HepG2 (cell line): ENCODE data around the gene CELA2B. TPM values are rescaled to one million over a fixed set of nuclear protein-coding genes. Genes with fewer than 3 reads are reported as not detected.

Source experiments
- ATAC-seq: fragments of 200-7000 bp; cut with Tn5 transposase; 3 replicates; pipeline ENCODE4 v1.9.1; 2020; ENCODE audit warnings: mild to moderate bottlenecking, moderate library complexity
- BruUV-seq: library from RNA; stranded (reverse); fragments of 400-500 nt; replicated peaks from 2 replicates; lab custom pipeline; 2021; lab: Mats Ljungman, UMichigan
- CTCF ChIA-PET: fragments of 300-600 bp; formaldehyde crosslinking; extraction: SDS; loops from one replicate; lab custom pipeline; 2021; ENCODE audit warnings: low total read pairs, inconsistent platforms, low intra/inter-chr PET ratio; lab: Yijun Ruan, JAX
- POLR2A ChIA-PET: fragments of 350-600 bp; sonication (Branson Sonifier 250); formaldehyde crosslinking; loops from one replicate; lab custom pipeline; 2020; ENCODE audit warnings: antibody characterized with exemption, inconsistent platforms; lab: Yijun Ruan, JAX
- DNase-seq: peaks from one replicate; pipeline ENCODE4 v3.0.0-alpha.2; 2015; ENCODE audit warnings: low spot score
- FAIRE-seq: peaks from 3 replicates; lab custom pipeline; 2011; peaks lifted over from hg19 to GRCh38; lab: Jason Lieb, UNC
- H2AFZ ChIP-seq: one replicate; pipeline ENCODE4 v1.6.1; 2011; ENCODE audit warnings: low read length, inconsistent platforms
- H3K27ac ChIP-seq: fragments of 300-600 bp; 3 replicates; pipeline ENCODE4 v1.8.0; 2011; ENCODE audit warnings: mixed run types, mild to moderate bottlenecking, mixed read lengths, low read length, inconsistent platforms; ENCODE audit not compliant: insufficient read depth; ENCODE audit errors: extremely low read length
- H3K27me3 ChIP-seq, 2 experiments: fragments of 200-600 bp in 1 of 2; 2 replicates in 1 of 2; 3 replicates in 1 of 2; pipeline versions ENCODE4 v1.6.0 to v1.8.0; 2011; ENCODE audit warnings: low read length in 2 of 2, mild to moderate bottlenecking in 2 of 2, moderate library complexity in 2 of 2, inconsistent platforms in 1 of 2; ENCODE audit not compliant: insufficient read depth in 2 of 2, control insufficient read depth in 1 of 2
- H3K36me3 ChIP-seq, 2 experiments: fragments of 200-600 bp in 1 of 2; replicated peaks in 1 of 2; 2 replicates in 1 of 2; 3 replicates in 1 of 2; pipeline versions ENCODE4 v1.5.1 to v1.8.0; 2011; ENCODE audit warnings: low read length in 2 of 2, inconsistent platforms in 1 of 2; ENCODE audit not compliant: insufficient read depth in 2 of 2, control insufficient read depth in 1 of 2
- H3K4me1 ChIP-seq: 2 replicates; pipeline ENCODE4 v1.5.1; 2012; ENCODE audit warnings: low read length, inconsistent platforms; ENCODE audit not compliant: insufficient read depth
- H3K4me2 ChIP-seq: 2 replicates; pipeline ENCODE4 v1.6.0; 2011; ENCODE audit warnings: low read depth, low read length, inconsistent platforms
- H3K4me3 ChIP-seq, 3 experiments: fragments of 200-600 bp in 1 of 3; sonication (generic), shearing (Covaris generic) in 1 of 3; replicated peaks in 1 of 3; 2 replicates each; pipeline ENCODE4 v1.5.1; 2011 to 2016; ENCODE audit warnings: low read length in 3 of 3, inconsistent platforms in 2 of 3, low read depth in 2 of 3, mild to moderate bottlenecking in 2 of 3, control low read depth in 1 of 3, mixed read lengths in 1 of 3; ENCODE audit not compliant: insufficient read depth in 1 of 3
- H3K79me2 ChIP-seq: one replicate; pipeline ENCODE4 v1.6.1; 2011; ENCODE audit warnings: low read length, inconsistent platforms; ENCODE audit not compliant: insufficient read depth
- H3K9ac ChIP-seq: 2 replicates; pipeline ENCODE4 v1.6.0; 2011; ENCODE audit warnings: mild to moderate bottlenecking, low read depth, low read length, inconsistent platforms; ENCODE audit not compliant: insufficient read depth
- H3K9me3 ChIP-seq: 2 replicates; pipeline ENCODE4 v1.5.1; 2012; ENCODE audit warnings: mild to moderate bottlenecking, low read length
- H4K20me1 ChIP-seq: 2 replicates; pipeline ENCODE4 v1.6.0; 2011; ENCODE audit warnings: inconsistent platforms, mild to moderate bottlenecking, low read length, moderate library complexity; ENCODE audit not compliant: insufficient read depth
- EP300 ChIP-seq, 3 experiments: sonication (generic) in 1 of 3; formaldehyde crosslinking in 1 of 3; IDR thresholded peaks; 2 replicates each; pipeline versions ENCODE4 v1.5.1 to v1.6.1; 2011 to 2020; ENCODE audit warnings: low read depth in 2 of 3, low read length in 2 of 3, borderline replicate concordance in 1 of 3, improper control_type of control experiment in 1 of 3, mild to moderate bottlenecking in 1 of 3, missing genetic modification reagents in 1 of 3, moderate library complexity in 1 of 3
- LBX2 ChIP-seq: sonication (generic); formaldehyde crosslinking; IDR thresholded peaks from 2 replicates; pipeline ENCODE4 v1.5.0; 2020; ENCODE audit warnings: missing genetic modification reagents, mild to moderate bottlenecking, borderline replicate concordance
- LRRFIP1 ChIP-seq: sonication (generic); formaldehyde crosslinking; conservative IDR thresholded peaks from 2 replicates; pipeline ENCODE4 v1.4.0; 2020; ENCODE audit warnings: missing genetic modification reagents
- TBL1XR1 ChIP-seq: fragments of 150-350 bp; IDR thresholded peaks from 2 replicates; pipeline ENCODE4 v1.6.1; 2014; ENCODE audit warnings: borderline replicate concordance, low read length; ENCODE audit not compliant: partially characterized antibody
- TCF7 ChIP-seq: sonication (generic); IDR thresholded peaks from 2 replicates; pipeline ENCODE4 v1.6.1; 2016; ENCODE audit warnings: antibody characterized with exemption, low read depth
- TEAD3 ChIP-seq: optimal IDR thresholded peaks from 2 replicates; pipeline ENCODE3; 2016; ENCODE audit warnings: borderline replicate concordance
- TP53 ChIP-seq: sonication (generic); formaldehyde crosslinking; conservative IDR thresholded peaks from 2 replicates; pipeline ENCODE4 v1.4.0; 2020; ENCODE audit warnings: missing genetic modification reagents
- ZGPAT ChIP-seq: IDR thresholded peaks from 2 replicates; pipeline ENCODE4 v1.6.1; 2016; ENCODE audit warnings: mild to moderate bottlenecking
- ZNF30 ChIP-seq: sonication (generic); formaldehyde crosslinking; IDR thresholded peaks from 2 replicates; pipeline ENCODE4 v1.5.0; 2020; ENCODE audit warnings: mild to moderate bottlenecking, missing genetic modification reagents
- ZNF563 ChIP-seq: sonication (generic); formaldehyde crosslinking; IDR thresholded peaks from 2 replicates; pipeline ENCODE4 v1.8.0; 2022; ENCODE audit warnings: mild to moderate bottlenecking, moderate library complexity, missing genetic modification reagents
- ZNF773 ChIP-seq: sonication (generic); formaldehyde crosslinking; IDR thresholded peaks from 2 replicates; pipeline ENCODE4 v1.4.0; 2020; ENCODE audit warnings: missing genetic modification reagents, borderline replicate concordance
- ZNF83 ChIP-seq: sonication (generic); formaldehyde crosslinking; IDR thresholded peaks from 2 replicates; pipeline ENCODE4 v1.4.0; 2020; ENCODE audit warnings: missing genetic modification reagents, mild to moderate bottlenecking, borderline replicate concordance
- ZNF850 ChIP-seq: sonication (generic); formaldehyde crosslinking; conservative IDR thresholded peaks from 2 replicates; pipeline ENCODE4 v1.9.0; 2021; ENCODE audit warnings: mild to moderate bottlenecking, missing genetic modification reagents
- WGBS: methylation state at CpG from one replicate; pipeline ENCODE4 v1.1.6; 2017; ENCODE audit warnings: low lambda C conversion rate; 5-methylcytosine and 5-hydroxymethylcytosine counted together
- in situ Hi-C: cut with HindIII; loops from 2 replicates; pipeline ENCODE4 v1.10.0; 2017; ENCODE audit warnings: low pct_unique_long_range_greater_than_20kb; ENCODE audit not compliant: extremely low pct_ligation_motif_present
- intact Hi-C: fragments of 100-400 bp; cut with micrococcal nuclease; formaldehyde crosslinking; loops from one replicate; pipeline ENCODE4 v1.10.0; 2022; ENCODE audit not compliant: unreplicated experiment
- polyA plus RNA-seq, 8 experiments: library from polyadenylated mRNA; depleted of rRNA in 3 of 8; stranded (reverse) in 7 of 8; unstranded in 1 of 8; fragments of >200 nt; fragmentation: Illumina TruSeq in 4 of 8; extraction: Trizol in 4 of 8; gene quantifications; 2 replicates each; pipeline versions ENCODE4 v1.2.1 to v1.2.3, GENCODE V29; 2011 to 2016; ENCODE audit warnings: low read depth in 4 of 8, missing spikeins in 1 of 8, mixed read lengths in 1 of 8; ENCODE audit not compliant: insufficient read depth in 1 of 8
- total RNA-seq, 5 experiments: library from RNA; depleted of rRNA; stranded (reverse); fragments of >200 nt; fragmentation: Illumina TruSeq; extraction: Trizol; gene quantifications; 2 replicates each; pipeline ENCODE4 v1.2.3, GENCODE V29; 2016; ENCODE audit warnings: low read depth in 1 of 5

CELA2B gene
- total and polyA plus RNA-seq, 2 of the 13 experiments (the other 11 are each of a cell fraction or from before 2014, with no cell fraction given), result not detected

GRCh38 chr1:15492596-15492995 is 16.7 kb downstream of the CELA2B start:
- no peak overlapping the region for H3K27ac ChIP-seq
- H3K79me2 ChIP-seq, result no peaks in the 10 kb centered on the region
- peaks cover 3 to 13% of the 10 kb centered on the region in 2 experiments; a peak in 2 of 5 replicates for H3K36me3 ChIP-seq
- no peak for DNase-seq
- H3K4me1 ChIP-seq, result no peaks in the 10 kb centered on the region
- H3K27me3 ChIP-seq, result no peaks in the 10 kb centered on the region
- 79% methylated on average over 5 of the region's 5 CpGs for WGBS
- no peak overlapping the region for H3K4me3 ChIP-seq
- no peak overlapping the region for H2AFZ ChIP-seq
- no peak for TF ChIP-seq ZNF850 (CRISPR knock-in tag)
- TF ChIP-seq ZNF83 (CRISPR knock-in tag), result no peak
- no peak for TF ChIP-seq TP53 (CRISPR knock-in tag)
- TF ChIP-seq, all 625 proteins: peak for 0
- ChIA-PET POLR2A (no interaction called here), CTCF (no interaction called here)
- no peaks in the 10 kb centered on the region for H3K9me3 ChIP-seq
- FAIRE-seq (no peak), ATAC-seq (no peak)
- intact Hi-C loops, result no loop called here
- no peaks in the 10 kb centered on the region for H4K20me1 ChIP-seq
- in situ Hi-C loops, result no loop called here
- H3K4me2 ChIP-seq, result no peak overlapping the region
- H3K9ac ChIP-seq, result no peak overlapping the region
- no TSS peak for BruUV-seq

- DNase-seq (no peak), ATAC-seq (no peak), FAIRE-seq (no peak)
- Histone ChIP-seq H3K4me3 (no peak overlapping the region), H3K4me2 (no peak overlapping the region), H3K4me1 (peaks cover 2% of the 10 kb centered on the region; the same call in 1 of the 2 replicates), H3K9me3 (no peaks in the 10 kb centered on the region), H3K36me3 (peaks cover 3 to 13% of the 10 kb centered on the region in 2 experiments; a peak in 2 of 5 replicates), H3K27ac (no peak overlapping the region), H3K27me3 (no peaks in the 10 kb centered on the region), H3K79me2 (no peaks in the 10 kb centered on the region), H2AFZ (no peak overlapping the region), H4K20me1 (no peaks in the 10 kb centered on the region), H3K9ac (no peak overlapping the region)
- POLR2A ChIA-PET, result no interaction called here
- CTCF ChIA-PET, result no interaction called here
- intact Hi-C loops, result no loop called here
- WGBS, result 91% methylated on average over 7 of the region's 9 CpGs
- in situ Hi-C loops, result no loop called here
- no TSS peak for BruUV-seq
- TF ChIP-seq TBL1XR1, result no peak
- TF ChIP-seq LBX2 (CRISPR knock-in tag), result no peak
- TF ChIP-seq EP300 (IDR thresholded peaks at IDR 0.05; ENCODE audit: low read depth in 2 of 2, low read length in 2 of 2), result no peak
- TF ChIP-seq EP300 (CRISPR knock-in tag; IDR thresholded peaks at IDR 0.05; ENCODE audit: borderline replicate concordance), result no peak
- TF ChIP-seq ZNF773 (CRISPR knock-in tag), result no peak
- TF ChIP-seq ZGPAT (CRISPR knock-in tag), result no peak
- no peak for TF ChIP-seq TEAD3 (CRISPR knock-in tag)
- no peak for TF ChIP-seq ZNF30 (CRISPR knock-in tag)
- no peak for TF ChIP-seq ZNF563 (CRISPR knock-in tag)
- no peak for TF ChIP-seq TCF7
- TF ChIP-seq LRRFIP1, result no peak
These were observed 18.0 kb downstream of the CELA2B start for GRCh38 chr1:15493869-15494390.
